NCI-H146 treated with DMSO at 0.1 percent for 48 hours (cell line): ENCODE results near the gene S100A10.

Source experiments
- DNase-seq: peaks from one replicate; lab custom pipeline; 2025; ENCODE audit not compliant: unreplicated experiment; lab: John Stamatoyannopoulos, UW

Gene S100A10

GRCh38 chr1:151964510-151964909 is 29.1 kb downstream of the S100A10 start:
- no peak for DNase-seq

DNA sequence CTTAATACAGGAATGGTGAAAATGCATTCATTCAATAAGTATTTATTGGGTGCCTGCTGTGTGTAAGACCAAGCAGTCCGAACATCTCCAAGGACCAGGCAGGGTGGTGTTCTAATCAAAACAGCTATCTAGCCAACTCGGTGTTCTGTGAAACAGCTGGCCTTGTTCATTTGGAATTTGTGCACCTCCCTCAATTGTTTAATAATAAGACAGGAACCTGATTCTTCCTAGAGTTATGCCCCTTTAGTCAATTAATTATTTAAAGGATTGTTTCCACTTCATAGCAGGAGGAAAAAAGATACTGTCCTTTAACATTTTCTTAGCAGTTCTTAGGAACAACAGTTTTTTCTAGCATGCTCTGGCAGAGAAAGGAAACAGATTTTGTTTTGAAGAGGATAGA is 30.4 kb downstream of the S100A10 start:
- no peak for DNase-seq

DNA sequence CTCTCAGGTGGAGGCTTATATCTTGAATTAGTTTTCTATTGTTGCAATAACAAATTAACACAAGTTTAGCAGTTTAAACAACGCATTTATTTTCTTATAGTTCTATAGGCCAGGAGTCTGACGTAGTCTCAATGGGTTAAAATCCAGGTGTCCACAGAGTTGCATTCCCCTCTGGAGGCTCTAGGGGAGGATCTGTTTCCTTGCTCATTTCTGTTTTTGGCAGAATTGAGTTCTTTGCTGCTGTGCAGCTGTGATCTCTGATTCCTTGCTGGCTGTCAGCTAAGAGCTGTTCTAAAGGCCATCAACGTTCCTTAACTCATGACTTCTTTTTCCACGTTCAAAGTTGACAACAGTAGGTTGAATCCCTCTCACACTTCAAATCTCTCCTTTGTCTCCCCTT is 31.8 kb downstream of the S100A10 start:
- DNase-seq = no peak

GRCh38 chr1:151960780-151961513 is 32.7 kb downstream of the S100A10 start:
- no peak for DNase-seq

GRCh38 chr1:151958959-151959358 is 34.7 kb downstream of the S100A10 start:
- no peak for DNase-seq

GRCh38 chr1:151956957-151957497 is 36.6 kb downstream of the S100A10 start:
- no peak for DNase-seq

- DNase-seq = no peak
Measured at GRCh38 chr1:151953409-151954094, 40.1 kb downstream of the S100A10 start.

GRCh38 chr1:151952811-151953210 is 40.8 kb downstream of the S100A10 start:
- DNase-seq = no peak

DNA sequence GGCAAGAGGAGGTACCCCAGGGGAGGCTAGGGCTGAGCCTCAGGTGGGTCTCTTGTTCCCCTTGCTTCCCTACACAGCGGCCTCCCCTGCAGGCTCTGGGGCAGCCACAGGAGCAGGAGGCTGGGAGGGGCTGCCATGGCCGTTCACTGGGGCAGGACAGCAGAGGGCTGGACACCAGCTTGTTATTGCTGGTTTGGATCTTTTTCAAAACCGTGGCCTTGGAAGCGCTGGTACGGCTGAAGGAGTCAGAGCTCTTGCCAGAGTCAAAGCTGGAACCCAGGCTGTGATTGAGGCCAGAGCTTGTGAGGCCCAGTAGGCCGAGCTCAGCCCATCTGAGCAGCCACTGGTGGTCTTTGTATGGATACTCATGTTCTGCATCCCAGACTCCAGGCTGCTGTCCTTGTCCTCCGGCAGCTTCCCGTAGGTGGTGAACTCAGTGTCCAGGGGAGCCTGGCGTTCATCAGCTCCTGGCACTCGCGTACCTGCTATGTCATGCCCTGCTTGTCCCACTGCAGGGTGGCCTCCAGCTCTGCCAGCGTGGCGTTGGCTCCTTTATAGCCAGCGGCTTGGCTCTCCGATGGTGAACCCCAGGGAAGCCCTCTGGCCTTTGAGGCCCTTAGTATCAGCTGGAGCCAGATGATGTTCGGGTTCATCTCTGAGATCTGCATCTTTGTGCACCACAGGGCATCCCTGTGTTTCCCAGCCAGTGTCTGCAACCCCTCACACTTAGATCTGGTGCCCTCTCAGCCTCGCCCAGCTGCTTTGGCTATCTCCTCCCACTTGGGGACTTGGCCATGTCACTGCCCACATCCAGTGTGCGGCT is 44.1 kb downstream of the S100A10 start:
- no peak for DNase-seq

- no peak for DNase-seq
Measured at GRCh38 chr1:151948506-151948905, 45.2 kb downstream of the S100A10 start.

DNA sequence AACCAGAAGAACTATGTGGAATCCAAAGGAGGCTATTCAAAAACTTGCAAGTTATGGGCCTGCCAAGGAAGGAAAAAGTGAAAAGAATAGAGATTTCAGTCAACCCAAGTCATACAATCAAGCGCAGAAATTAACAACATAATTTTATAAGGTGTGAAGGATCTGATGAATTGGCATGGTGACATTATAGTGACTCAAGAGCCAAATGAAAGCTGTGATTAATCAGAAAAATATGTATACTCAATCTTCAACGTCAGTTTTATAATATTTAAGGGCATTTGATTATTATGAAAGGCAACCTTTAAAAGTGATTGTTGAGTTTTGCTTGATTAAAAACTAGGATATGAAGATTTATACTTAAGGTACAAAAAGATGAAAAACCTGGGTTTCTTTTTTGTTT is 46.5 kb downstream of the S100A10 start:
- DNase-seq = no peak

DNA sequence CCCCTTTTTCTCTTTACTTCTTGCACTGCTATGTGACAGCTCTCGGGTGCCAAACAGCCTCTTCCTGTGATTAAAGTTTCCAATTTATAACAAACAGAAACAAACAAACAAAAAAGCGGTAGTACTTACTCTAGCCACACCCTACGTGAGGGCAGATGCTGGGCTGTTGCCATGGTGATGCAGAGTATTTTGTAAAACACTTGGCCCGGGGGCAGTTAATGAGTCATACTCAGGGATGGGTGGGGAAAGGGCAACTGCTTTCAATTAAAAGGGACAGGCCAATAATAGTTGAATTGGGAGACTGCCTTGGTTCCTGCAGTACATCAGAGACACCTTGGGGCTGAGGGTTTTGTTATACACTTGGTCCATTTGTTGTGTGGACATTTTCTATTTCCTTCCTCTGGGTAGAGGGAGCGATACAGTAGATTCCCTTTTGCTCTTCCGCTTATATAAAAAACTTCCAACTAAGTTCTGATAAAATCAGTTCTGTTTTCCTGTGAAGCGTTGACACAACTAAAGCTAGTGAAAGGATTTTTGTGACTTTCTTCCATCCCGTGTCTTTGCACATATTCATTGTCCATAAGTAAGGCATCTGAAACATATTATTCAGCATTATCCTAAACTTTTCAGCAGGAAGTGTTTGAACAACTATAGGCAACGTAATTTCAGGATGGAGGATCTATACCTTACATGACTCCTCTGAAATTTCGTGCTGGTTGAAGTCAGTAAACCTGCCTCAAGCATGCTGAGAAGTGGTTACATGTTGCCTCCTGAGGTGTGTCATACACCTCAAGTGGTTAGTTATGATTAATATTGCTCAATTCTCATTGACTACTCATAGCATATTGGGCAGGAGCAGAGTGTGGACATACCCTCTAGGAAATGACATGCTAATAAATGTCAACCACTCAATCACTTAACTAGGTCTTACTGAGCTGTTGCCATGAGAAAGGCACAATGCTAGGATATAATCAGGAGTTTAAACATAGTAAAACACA is 47.6 kb downstream of the S100A10 start:
- DNase-seq = no peak

DNA sequence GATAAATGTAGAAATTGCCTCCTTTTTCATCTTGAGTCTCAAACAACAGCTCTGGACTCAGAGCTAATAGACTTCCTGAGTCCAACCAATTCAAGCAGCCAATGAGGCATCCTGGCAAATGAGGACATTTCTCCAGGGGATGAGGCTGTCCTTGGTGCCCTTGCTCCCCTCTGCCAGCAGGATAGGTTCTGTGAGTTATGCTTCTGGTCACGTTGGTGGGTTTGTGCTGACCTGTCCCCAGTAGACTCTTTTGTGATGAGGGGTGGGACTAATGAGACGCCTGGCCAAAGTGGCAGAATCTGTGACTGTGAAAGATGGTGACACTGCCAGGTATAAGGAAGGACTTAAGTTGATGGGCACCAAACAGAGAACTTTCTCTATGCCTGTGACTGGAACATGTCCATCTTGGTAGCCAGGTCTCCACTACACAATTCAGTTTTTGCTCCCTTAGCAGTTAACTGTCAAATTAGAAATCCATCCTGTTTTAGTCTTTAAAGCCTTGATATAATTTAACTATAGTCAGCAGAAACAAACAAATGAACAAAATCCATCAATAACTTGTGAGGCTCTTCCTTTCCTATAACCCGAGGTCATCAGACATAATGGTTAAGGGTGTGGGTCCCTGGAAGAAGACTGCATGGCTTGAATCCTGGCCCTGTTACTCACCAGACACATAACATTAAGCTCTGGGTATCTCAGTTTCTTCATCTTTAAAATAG is 48.6 kb downstream of the S100A10 start:
- no peak for DNase-seq

DNA sequence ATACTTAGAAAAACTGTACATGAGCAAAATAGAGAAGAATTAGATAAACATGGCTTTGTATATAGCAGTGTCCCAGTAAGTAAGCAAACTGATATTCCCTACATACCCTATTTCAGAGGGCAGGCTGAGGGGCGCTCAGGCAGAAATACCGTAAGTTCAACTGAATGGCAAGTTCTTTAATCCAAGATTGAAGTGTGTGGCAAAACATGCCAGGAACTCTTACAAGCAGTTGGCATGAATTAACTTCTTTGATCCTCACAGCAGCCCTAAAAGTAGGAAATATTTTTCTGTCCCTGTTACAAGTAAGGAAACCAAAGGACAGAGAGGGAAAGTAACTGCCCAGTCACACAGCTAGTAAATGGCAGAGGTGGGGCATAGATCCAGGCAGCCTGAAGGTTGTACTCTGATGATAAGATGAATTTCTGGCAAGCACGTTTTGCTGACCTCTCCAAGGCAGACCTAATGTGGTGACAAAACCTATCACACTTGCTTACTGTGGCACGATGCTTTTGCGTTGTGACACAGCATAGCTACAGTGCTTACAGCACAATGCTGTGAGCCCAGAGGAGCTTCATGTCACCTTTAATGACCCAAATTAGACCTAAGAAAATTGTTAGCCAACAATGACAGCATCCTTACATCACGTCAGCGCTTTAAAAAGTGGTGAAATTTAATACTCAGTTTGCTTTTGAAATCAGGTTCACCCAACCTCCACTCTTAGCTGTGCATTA is 49.4 kb downstream of the S100A10 start:
- no peak for DNase-seq

GRCh38 chr1:151943591-151943990 is 50.1 kb downstream of the S100A10 start:
- no peak for DNase-seq

DNA sequence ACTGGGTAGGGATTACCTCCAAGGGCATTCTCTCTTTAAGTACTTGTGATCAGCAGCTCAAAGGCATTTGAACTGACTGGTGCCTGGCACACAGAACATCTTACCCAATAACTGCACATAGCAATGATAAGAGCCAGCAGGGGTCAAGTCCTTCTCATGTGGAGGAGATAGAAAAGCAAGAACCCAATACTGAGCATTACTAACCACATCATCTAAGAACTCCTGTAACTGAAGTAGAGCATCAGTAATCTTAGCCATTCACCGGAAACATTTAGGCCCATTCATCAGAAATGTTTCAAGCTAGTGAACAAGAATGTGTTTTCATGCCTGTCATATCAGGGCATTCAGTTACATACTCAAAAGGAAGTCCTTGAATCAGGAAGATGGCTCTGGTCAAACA is 50.8 kb downstream of the S100A10 start:
- no peak for DNase-seq

- DNase-seq = no peak
Measured at GRCh38 chr1:151940541-151940940, 53.1 kb downstream of the S100A10 start.

DNA sequence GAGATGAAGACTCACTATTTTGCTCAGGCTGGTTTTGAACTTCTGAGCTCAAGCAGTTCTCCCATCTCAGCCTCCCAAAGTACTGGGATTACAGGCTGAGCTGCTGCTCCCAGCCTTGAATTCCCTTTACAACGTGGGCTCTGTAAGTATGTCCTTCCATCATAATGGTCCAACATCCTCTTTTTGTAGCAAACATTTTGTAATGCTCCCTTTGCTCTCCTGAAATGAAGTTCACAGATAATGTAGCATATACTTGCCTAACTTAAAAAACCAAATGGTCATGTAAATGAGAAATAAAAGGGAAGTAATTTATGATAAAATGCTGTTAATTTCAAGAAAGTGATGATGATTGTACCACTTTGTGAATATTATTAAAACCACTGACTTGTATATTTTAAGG is 53.9 kb downstream of the S100A10 start:
- no peak for DNase-seq

DNA sequence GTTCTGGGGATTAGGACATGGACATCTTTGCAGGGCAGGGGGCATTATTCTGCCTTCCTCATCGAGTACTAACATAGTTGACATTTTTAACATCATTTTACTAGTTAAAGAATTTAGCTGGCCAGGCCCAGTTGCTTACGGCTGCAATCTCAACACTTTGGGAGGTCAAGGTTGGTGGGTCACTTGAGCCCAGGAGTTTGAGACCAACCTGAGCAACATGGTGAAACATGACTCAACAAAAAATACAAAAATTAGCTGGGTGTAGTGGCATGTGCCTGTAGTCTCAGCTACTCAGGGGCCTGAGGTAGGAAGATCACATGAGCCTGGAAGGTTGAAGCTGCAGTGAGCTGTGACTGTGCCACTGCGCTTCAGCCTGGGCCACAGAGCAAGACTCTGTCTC is 54.5 kb downstream of the S100A10 start:
- no peak for DNase-seq
